B cell (primary cell): ENCODE measurements around the gene LGI1.

Experiments used
- EZH2 ChIP-seq: IDR thresholded peaks from 2 replicates; pipeline ENCODE4 v1.6.1; 2012; ENCODE audit warnings: borderline replicate concordance, low read depth, mild to moderate bottlenecking, moderate library complexity, low read length; ENCODE audit not compliant: insufficient read depth, poor library complexity, severe bottlenecking
- TF ChIP-seq, protein P1 (sequence below): fragments of 200-600 bp; IDR thresholded peaks from one replicate; pipeline ENCODE4 v1.8.0; 2022; ENCODE audit warnings: antibody characterized with exemption, mild to moderate bottlenecking

- TF ChIP-seq, protein P1, sequence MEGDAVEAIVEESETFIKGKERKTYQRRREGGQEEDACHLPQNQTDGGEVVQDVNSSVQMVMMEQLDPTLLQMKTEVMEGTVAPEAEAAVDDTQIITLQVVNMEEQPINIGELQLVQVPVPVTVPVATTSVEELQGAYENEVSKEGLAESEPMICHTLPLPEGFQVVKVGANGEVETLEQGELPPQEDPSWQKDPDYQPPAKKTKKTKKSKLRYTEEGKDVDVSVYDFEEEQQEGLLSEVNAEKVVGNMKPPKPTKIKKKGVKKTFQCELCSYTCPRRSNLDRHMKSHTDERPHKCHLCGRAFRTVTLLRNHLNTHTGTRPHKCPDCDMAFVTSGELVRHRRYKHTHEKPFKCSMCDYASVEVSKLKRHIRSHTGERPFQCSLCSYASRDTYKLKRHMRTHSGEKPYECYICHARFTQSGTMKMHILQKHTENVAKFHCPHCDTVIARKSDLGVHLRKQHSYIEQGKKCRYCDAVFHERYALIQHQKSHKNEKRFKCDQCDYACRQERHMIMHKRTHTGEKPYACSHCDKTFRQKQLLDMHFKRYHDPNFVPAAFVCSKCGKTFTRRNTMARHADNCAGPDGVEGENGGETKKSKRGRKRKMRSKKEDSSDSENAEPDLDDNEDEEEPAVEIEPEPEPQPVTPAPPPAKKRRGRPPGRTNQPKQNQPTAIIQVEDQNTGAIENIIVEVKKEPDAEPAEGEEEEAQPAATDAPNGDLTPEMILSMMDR: no peak
- no peak for TF ChIP-seq EZH2
Observed at GRCh38 chr10:93760490-93760889, 2.8 kb downstream of the LGI1 start.
